ENCODE results near the gene MCRIP2. TPM values are rescaled to one million over a fixed set of nuclear protein-coding genes. Genes with fewer than 3 reads are reported as not detected.

Gene MCRIP2
- polyA plus RNA-seq, 2 of the 4 experiments (the other 2 are of a cell fraction) = 10.7 to 21.3 TPM

GRCh38 chr16:592518-593306 lies 48.9 kb upstream of the MCRIP2 start:
- FAIRE-seq (no peak), DNase-seq (ENCODE audit: low read depth in 1 of 2, low spot score in 1 of 2) (no peak), ATAC-seq (no peak)
- WGBS (ENCODE audit: missing lambda C conversion rate) = 86% methylated on average over 22 of the region's 24 CpGs
- H3K9me3 ChIP-seq = no peaks in the 10 kb centered on the region
- H3K4me1 ChIP-seq = peaks cover 24% of the 10 kb centered on the region
- H3K27ac ChIP-seq = no peak overlapping the region
- H3K4me2 ChIP-seq = 0 out of 3 replicates have a peak overlapping the region, but pooled peaks have one; percentile 18
- ChIA-PET CTCF (interaction anchor here (0.9 to 3.1 kb wide), 8 partner anchors 21 to 83 kb away, joined by 3 to 14 read pairs (median 3); partner anchors contain the start of genes METTL26 and RHBDL1), POLR2A (no interaction called here)
- no peak overlapping the region for H3K4me3 ChIP-seq
- no peak for TF ChIP-seq SREBF2 (IDR thresholded peaks at IDR 0.05)

DNA sequence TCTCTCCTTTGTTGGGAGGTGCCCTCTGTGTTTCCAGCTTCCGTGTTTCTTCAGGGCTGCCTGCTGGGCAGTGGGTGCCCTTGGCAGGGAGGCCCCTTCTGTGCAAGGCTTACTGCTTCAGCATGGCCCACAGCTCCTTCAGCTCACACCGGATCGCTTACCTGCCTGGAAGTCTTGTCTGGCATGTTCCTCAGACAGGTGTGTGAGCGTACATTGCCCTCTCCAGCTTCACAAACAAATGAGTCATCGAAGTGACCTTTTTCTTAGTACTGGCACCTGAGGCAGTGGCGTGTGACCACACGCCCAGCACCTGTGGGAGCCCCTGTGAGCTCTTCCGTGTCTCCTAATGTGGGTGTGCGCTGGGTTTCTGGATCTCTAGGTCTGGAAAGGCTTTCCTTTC lies 48.2 kb upstream of the MCRIP2 start:
- CTCF ChIA-PET = interaction anchor here (0.9 to 1.8 kb wide), 9 partner anchors 14 to 82 kb away, joined by 3 to 5 read pairs (median 3); partner anchors contain the start of genes METTL26 and RHBDL1
- no peak for TF ChIP-seq KDM5A (IDR thresholded peaks at IDR 0.05)
- no peak for TF ChIP-seq FOSL2 (IDR thresholded peaks at IDR 0.05)
- TF ChIP-seq FOSL2 (CRISPR knock-in tag; IDR thresholded peaks at IDR 0.05) = peak; percentile 32; the same call in 1 of the 2 replicates
- TF ChIP-seq RCOR1 (IDR thresholded peaks at IDR 0.05; ENCODE audit: low read depth, low read length) = no peak
- TF ChIP-seq HEYL (CRISPR knock-in tag; IDR thresholded peaks at IDR 0.05) = no peak
- WGBS (ENCODE audit: missing lambda C conversion rate) = 80% methylated on average over 9 of the region's 9 CpGs
- no peaks in the 10 kb centered on the region for H3K9me3 ChIP-seq
- no peak for FAIRE-seq
- ATAC-seq = no peak
- POLR2A ChIA-PET = no interaction called here
- no peak overlapping the region for H3K4me3 ChIP-seq
- no peak overlapping the region for H3K27ac ChIP-seq
- peaks cover 20% of the 10 kb centered on the region for H3K4me1 ChIP-seq
- peak overlapping the region; percentile 18; the same call in 1 of the 3 replicates for H3K4me2 ChIP-seq
- no peak for DNase-seq (ENCODE audit: low read depth in 1 of 2, low spot score in 1 of 2)

DNA sequence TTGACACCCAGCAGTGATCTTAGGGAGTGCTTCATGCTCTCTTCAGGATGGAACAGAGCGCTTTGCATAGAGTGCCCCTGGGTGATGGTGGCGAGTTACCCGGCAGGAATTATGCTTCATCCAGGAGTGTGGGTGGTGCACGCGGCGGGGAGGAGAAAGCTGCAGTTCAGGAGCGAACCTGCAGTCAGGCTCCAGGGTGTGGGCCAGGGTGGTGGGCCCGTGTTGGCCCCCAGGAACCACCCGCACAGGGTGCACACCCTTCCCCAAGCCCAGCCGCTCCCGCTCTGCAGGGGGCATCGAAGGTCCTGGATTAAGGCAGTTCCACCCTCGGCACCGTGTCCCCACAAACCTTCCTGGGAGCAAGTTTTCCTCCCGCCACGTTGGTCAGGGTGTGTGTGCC lies 47.8 kb upstream of the MCRIP2 start:
- H3K4me2 ChIP-seq = no peak overlapping the region
- ATAC-seq = no peak
- DNase-seq (ENCODE audit: low read depth in 1 of 2, low spot score in 1 of 2) = no peak
- TF ChIP-seq ESRRA (IDR thresholded peaks at IDR 0.05; ENCODE audit: borderline replicate concordance, low read length) (no peak), KDM1A (IDR thresholded peaks at IDR 0.05; ENCODE audit: low read depth) (no peak), FOSB (CRISPR knock-in tag; IDR thresholded peaks at IDR 0.05) (no peak), CBX8 (IDR thresholded peaks at IDR 0.05) (no peak), SREBF2 (IDR thresholded peaks at IDR 0.05) (no peak), HEYL (CRISPR knock-in tag; IDR thresholded peaks at IDR 0.05) (no peak), PHF8 (IDR thresholded peaks at IDR 0.05; ENCODE audit: borderline replicate concordance, low read depth) (no peak), ZSCAN20 (CRISPR knock-in tag; IDR thresholded peaks at IDR 0.05) (no peak), GATA3 (IDR thresholded peaks at IDR 0.05; ENCODE audit: borderline replicate concordance) (no peak), ZC3H11A (IDR thresholded peaks at IDR 0.05) (no peak), JUNB (IDR thresholded peaks at IDR 0.05) (no peak), HOXB5 (CRISPR knock-in tag; IDR thresholded peaks at IDR 0.05) (no peak)
- TF ChIP-seq, protein P1, sequence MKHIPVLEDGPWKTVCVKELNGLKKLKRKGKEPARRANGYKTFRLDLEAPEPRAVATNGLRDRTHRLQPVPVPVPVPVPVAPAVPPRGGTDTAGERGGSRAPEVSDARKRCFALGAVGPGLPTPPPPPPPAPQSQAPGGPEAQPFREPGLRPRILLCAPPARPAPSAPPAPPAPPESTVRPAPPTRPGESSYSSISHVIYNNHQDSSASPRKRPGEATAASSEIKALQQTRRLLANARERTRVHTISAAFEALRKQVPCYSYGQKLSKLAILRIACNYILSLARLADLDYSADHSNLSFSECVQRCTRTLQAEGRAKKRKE (CRISPR knock-in tag; IDR thresholded peaks at IDR 0.05; ENCODE audit: low read depth) = no peak
- FAIRE-seq = no peak
- 88% methylated on average over 12 of the region's 16 CpGs for WGBS (ENCODE audit: missing lambda C conversion rate)
- ChIA-PET POLR2A (no interaction called here), CTCF (interaction anchor here (0.8 to 2.8 kb wide), 11 partner anchors 11 to 82 kb away, joined by 3 to 12 read pairs (median 3); partner anchors contain the start of genes METTL26 and RHBDL1)
- no peak overlapping the region for H3K27ac ChIP-seq
- H3K9me3 ChIP-seq = no peaks in the 10 kb centered on the region
- H3K4me3 ChIP-seq = no peak overlapping the region
- peaks cover 20% of the 10 kb centered on the region for H3K4me1 ChIP-seq

GRCh38 chr16:595094-595528 lies 46.5 kb upstream of the MCRIP2 start:
- no peak overlapping the region for H3K4me2 ChIP-seq
- H3K9me3 ChIP-seq = no peaks in the 10 kb centered on the region
- ATAC-seq (no peak), DNase-seq (ENCODE audit: low read depth in 1 of 2, low spot score in 1 of 2) (no peak), FAIRE-seq (no peak)
- WGBS (ENCODE audit: missing lambda C conversion rate) = 91% methylated on average over 12 of the region's 18 CpGs
- TF ChIP-seq, protein P2, sequence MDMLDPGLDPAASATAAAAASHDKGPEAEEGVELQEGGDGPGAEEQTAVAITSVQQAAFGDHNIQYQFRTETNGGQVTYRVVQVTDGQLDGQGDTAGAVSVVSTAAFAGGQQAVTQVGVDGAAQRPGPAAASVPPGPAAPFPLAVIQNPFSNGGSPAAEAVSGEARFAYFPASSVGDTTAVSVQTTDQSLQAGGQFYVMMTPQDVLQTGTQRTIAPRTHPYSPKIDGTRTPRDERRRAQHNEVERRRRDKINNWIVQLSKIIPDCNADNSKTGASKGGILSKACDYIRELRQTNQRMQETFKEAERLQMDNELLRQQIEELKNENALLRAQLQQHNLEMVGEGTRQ (IDR thresholded peaks at IDR 0.05) = no peak
- TF ChIP-seq EP300 (IDR thresholded peaks at IDR 0.05) = no peak
- TF ChIP-seq GATA3 (IDR thresholded peaks at IDR 0.05; ENCODE audit: borderline replicate concordance) = no peak
- TF ChIP-seq PHF8 (IDR thresholded peaks at IDR 0.05; ENCODE audit: borderline replicate concordance, low read depth) = no peak
- TF ChIP-seq RARB (CRISPR knock-in tag; IDR thresholded peaks at IDR 0.05) = no peak
- H3K4me1 ChIP-seq = peaks cover 20% of the 10 kb centered on the region
- POLR2A ChIA-PET = no interaction called here
- CTCF ChIA-PET = interaction anchor here (0.7 to 2.8 kb wide), 3 partner anchors 12 to 46 kb away, joined by 3 to 12 read pairs (median 4); no protein-coding TSS in a partner anchor
- H3K27ac ChIP-seq = no peak overlapping the region
- no peak overlapping the region for H3K4me3 ChIP-seq
